Adrenal gland (tissue), 5 donors: Measurements from ENCODE around the gene TSPAN3.

Experiments
- CTCF ChIP-seq, 6 experiments: fragments of 450-650 bp in 4 of 6; fragments of 200-600 bp in 2 of 6; sonication (generic) in 1 of 6; IDR thresholded peaks; 1 replicate in 5 of 6; 2 replicates in 1 of 6; pipeline versions ENCODE4 v1.5.1 to v1.8.0; 2016 to 2021; ENCODE audit warnings: antibody characterized with exemption in 6 of 6, mild to moderate bottlenecking in 2 of 6, moderate library complexity in 1 of 6
- POLR2A ChIP-seq, 2 donors: fragments of 450-650 bp; IDR thresholded peaks; one replicate each; pipeline ENCODE4 v1.6.1; 2017; ENCODE audit warnings: antibody characterized with exemption in 2 of 2, mild to moderate bottlenecking in 2 of 2, moderate library complexity in 1 of 2
- donor health status: DM: no; HTN: no; CAD: no.

GRCh38 chr15:77025941-77026411 is 44.9 kb downstream of the TSPAN3 start:
- TF ChIP-seq CTCF (IDR thresholded peaks at IDR 0.05) (no peak), POLR2A (IDR thresholded peaks at IDR 0.05) (no peak)
